GM15510 (cell line): ENCODE data around the gene SH2D1B.

Source experiments
- POLR2A ChIP-seq: IDR thresholded peaks from 3 replicates; pipeline ENCODE4 v1.6.1; 2011; ENCODE audit warnings: borderline replicate concordance; ENCODE audit not compliant: insufficient read length; ENCODE audit errors: extremely low read depth

SH2D1B gene

GRCh38 chr1:162404550-162405160 lies 7.3 kb downstream of the SH2D1B start:
- TF ChIP-seq POLR2A: no peak

GRCh38 chr1:162400790-162401355 lies 11.1 kb downstream of the SH2D1B start:
- TF ChIP-seq POLR2A: no peak

- TF ChIP-seq POLR2A: no peak
Measured at GRCh38 chr1:162398999-162399580, 12.8 kb downstream of the SH2D1B start.

- no peak for TF ChIP-seq POLR2A
Measured at GRCh38 chr1:162397943-162398560, 13.9 kb downstream of the SH2D1B start.

- TF ChIP-seq POLR2A: no peak
Measured at GRCh38 chr1:162397039-162397448, 14.9 kb downstream of the SH2D1B start.

DNA sequence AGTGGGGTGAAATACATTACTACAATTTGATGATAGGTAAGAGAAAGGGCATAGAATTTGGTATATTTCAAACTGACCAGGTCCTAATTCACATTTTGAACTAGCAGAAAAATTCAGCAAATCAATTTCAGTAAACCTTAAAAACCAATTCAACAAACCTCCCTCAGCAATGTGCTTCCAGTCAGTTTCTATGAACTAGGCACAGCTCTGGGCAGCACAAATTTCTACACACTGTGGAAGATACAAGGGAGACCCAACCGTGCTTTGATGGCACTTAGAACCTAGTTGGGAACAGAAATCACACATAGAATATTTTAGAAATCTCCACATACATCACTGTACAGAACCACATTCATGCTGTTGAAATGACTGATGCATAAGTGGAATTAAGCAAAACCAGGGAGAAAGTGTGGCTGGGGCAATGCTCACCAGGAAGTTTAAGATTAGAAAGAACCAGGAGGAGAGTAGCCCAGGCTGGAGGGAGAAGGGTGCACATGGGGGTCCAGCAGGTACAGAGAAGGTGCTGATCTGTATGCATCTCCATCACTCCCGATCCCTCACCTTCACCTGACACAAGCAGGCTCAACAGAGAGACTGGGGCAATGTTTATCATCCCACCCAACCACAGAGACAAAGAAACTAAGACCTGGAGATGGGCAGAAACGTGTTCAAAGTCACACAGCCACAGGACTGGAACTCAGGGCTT lies 15.6 kb downstream of the SH2D1B start:
- no peak for TF ChIP-seq POLR2A

DNA sequence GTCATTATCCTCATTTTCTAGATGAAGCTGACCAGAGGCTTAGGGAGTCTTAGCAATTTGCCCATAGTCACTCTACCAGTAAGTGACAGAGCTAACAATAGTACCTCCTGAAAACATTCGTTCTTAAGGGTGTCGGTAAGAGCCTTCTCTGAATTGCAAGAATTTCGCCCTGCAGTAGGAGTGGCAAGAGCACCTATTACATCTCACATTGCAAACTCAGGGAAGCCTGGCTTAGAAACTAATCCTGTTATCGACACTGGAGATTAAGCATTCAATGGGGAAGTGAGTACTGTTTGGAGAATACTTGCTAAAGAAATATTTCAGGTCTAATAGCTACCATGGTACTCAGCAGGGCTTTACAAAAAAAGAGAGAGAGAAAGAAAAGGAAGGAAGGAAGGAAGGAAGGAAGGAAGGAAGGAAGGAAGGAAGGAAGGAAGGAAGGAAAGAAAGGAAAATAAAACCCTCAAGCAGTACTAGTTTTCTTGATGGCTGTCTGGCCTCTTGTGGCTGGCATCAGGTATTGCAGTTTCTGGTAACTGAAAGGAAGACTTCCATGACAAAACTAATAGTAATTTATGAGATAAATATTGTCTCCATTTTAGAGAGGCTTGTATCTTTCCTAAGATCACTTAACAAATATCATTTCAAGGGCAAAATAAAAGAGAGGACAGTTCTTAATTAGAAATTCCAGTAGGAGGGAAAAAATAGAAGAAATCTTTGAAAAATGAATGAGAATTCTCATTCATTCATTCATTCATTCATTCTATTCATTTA lies 20.0 kb downstream of the SH2D1B start:
- TF ChIP-seq POLR2A: no peak

DNA sequence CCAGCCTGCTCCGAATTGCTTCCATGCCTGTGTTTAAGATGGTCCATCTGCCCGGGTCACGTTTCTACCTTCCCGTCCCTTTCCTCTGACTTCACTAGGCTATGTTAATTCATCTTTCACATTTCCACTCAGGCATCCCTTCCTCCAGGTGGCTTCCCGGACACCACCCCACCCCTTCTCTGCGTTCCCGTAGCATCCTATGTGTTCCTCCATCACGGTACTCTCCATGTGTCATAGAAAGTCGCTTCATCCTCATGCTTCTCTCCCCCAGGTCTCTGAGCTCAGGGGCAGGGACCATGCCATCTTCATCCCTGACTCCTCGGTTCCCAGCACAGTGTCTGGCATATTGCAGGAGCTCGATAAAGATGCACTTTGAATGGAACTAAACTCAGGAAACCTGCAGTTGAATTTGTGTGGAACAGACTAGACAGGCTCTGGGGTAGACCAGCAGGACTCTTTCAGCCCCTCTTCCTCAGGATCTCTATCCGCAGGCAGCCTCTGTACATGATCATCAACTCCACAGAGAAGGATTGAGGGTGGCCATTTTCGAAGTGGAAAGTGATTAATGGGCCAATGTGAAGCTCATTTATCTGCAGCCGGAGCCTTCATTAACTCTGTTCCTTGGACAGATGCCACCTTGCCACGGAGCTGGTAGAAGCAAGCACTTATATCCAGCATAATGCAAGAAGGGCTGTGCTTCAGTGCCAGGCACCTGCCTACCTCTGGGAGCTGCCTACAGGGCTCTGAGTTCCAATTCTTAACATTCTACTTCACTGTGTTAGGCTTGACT lies 21.3 kb downstream of the SH2D1B start:
- TF ChIP-seq POLR2A: no peak

- TF ChIP-seq POLR2A: no peak
Measured at GRCh38 chr1:162389971-162390370, 22.0 kb downstream of the SH2D1B start.

DNA sequence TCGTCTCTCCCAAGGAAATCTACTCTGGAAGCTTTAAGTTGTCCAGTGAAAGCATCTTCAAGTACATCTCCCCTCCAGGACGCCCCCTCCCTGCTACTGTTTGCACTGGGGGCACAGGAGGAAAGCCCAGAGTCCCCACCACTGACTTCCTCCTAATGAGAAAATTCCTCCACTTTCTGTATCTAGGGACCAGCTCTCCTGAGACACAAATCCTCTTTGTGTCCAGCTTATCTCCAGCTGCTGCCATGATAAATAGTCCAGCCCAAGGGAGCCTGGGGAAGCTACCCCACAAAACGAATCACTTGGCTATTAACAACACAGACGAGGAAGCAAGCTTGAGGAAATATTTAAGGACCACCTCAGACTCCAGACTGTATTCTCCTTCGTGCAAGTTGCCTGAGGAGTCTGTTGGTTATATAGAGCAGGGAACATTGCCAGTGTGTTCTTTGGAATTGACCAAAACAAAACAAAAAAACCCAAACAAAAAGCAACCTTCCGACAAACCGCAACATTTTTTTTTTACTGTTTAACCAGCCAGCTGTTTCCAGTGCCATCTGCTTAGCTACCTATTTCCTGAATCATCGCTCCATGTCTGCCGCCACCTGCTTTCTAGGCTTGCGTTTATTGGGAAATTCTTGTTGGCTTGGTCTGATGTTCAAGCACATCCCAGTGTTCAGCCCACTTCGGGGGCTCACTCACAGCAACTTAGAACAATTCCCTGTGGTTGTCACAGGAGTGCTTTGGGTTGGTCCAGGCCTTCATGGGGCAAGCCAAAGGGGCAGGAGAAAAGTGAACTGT lies 22.7 kb downstream of the SH2D1B start:
- TF ChIP-seq POLR2A: no peak

DNA sequence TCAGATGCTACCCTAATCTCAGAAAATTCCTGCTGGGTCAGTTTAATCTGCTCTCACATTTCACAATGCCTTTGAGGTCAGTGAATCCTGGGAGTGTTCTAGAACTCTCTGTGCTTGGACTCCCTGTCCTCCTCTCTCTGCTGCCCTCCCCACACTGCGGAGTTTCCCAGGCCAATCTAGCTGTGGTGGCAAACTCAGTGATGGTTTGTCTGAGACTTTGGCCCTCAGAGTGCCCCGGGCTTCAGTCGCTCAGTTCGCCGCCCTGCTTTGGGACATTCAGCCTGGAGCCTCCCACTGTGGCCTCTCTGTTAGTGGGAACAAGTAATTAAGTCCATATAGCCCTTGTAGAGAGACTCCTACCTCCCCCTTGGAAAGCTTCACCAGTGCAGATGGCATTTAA lies 23.3 kb downstream of the SH2D1B start:
- TF ChIP-seq POLR2A: no peak

- no peak for TF ChIP-seq POLR2A
Measured at GRCh38 chr1:162388083-162388594, 23.8 kb downstream of the SH2D1B start.
